ENCODE measurements around the gene PKN3. TPM values are rescaled to one million over a fixed set of nuclear protein-coding genes. Genes with fewer than 3 reads are reported as not detected.

The PKN3 gene
- total and polyA plus RNA-seq, 2 of the 13 experiments (the other 11 are each of a cell fraction or from before 2014, with no cell fraction given): 10.5 to 13.2 TPM

DNA sequence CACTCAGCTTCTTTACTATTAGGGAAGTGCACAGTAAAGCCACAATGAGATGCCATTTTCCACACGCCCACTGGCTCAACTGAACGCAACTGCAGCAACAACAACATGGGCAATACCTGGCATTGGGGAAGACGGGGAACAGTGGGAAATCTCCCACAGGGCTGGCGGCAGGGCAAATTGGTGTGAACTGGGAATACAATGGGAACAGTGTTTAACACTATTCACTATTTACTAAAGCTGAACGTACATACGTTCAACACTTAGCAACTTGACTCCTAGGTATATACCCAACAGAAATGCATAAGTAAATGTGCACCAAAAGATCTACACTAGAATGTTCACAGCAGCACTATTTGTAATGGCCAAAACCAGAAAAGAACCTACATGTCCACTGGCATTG lies 55.3 kb downstream of the PKN3 start:
- H3K9ac ChIP-seq (ENCODE audit: insufficient read depth, low read depth, low read length): no peak overlapping the region
- no peak overlapping the region for H3K4me3 ChIP-seq (replicated peaks in 1 of 3; ENCODE audit: insufficient read depth in 1 of 3, low read depth in 2 of 3, low read length in 3 of 3)
- DNase-seq (ENCODE audit: low spot score): no peak
- FAIRE-seq: no peak
- H3K4me2 ChIP-seq (ENCODE audit: low read depth, low read length): no peak overlapping the region
- ChIA-PET CTCF (ENCODE audit: low intra/inter-chr PET ratio, low total read pairs) (no interaction called here), POLR2A (no interaction called here)
- peaks cover 5 to 9% of the 10 kb centered on the region in 2 experiments; a peak in 3 of 5 replicates for H3K36me3 ChIP-seq (replicated peaks in 1 of 2; ENCODE audit: control insufficient read depth in 1 of 2, insufficient read depth in 2 of 2, low read length in 2 of 2)
- no peak overlapping the region for H3K27ac ChIP-seq (ENCODE audit: extremely low read length, insufficient read depth, low read length)
- WGBS (ENCODE audit: low lambda C conversion rate): 70% methylated on average over 6 of the region's 6 CpGs
- ATAC-seq: no peak
- no peak overlapping the region for H2AFZ ChIP-seq (ENCODE audit: low read length)
- H3K79me2 ChIP-seq (ENCODE audit: insufficient read depth, low read length): no peaks in the 10 kb centered on the region
- in situ Hi-C loops (cut with HindIII; ENCODE audit: extremely low pct_ligation_motif_present, low pct_unique_long_range_greater_than_20kb): no loop called here
- TF ChIP-seq, protein P1, sequence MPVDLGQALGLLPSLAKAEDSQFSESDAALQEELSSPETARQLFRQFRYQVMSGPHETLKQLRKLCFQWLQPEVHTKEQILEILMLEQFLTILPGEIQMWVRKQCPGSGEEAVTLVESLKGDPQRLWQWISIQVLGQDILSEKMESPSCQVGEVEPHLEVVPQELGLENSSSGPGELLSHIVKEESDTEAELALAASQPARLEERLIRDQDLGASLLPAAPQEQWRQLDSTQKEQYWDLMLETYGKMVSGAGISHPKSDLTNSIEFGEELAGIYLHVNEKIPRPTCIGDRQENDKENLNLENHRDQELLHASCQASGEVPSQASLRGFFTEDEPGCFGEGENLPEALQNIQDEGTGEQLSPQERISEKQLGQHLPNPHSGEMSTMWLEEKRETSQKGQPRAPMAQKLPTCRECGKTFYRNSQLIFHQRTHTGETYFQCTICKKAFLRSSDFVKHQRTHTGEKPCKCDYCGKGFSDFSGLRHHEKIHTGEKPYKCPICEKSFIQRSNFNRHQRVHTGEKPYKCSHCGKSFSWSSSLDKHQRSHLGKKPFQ (CRISPR knock-in tag; IDR thresholded peaks at IDR 0.05; ENCODE audit: insufficient replicate concordance): peak; percentile 96
- TF ChIP-seq TEAD3 (CRISPR knock-in tag; optimal IDR thresholded peaks at IDR 0.05; ENCODE audit: borderline replicate concordance) (no peak), MZF1 (CRISPR knock-in tag; IDR thresholded peaks at IDR 0.05; ENCODE audit: borderline replicate concordance) (no peak)
- peaks cover 20% of the 10 kb centered on the region for H3K4me1 ChIP-seq (ENCODE audit: insufficient read depth, low read length)
- intact Hi-C loops (cut with micrococcal nuclease; ENCODE audit: unreplicated experiment): no loop called here
- H3K9me3 ChIP-seq (ENCODE audit: low read length): no peaks in the 10 kb centered on the region
- BruUV-seq (replicated peaks): no TSS peak
- H4K20me1 ChIP-seq (ENCODE audit: insufficient read depth, low read length): no peaks in the 10 kb centered on the region
- no peaks in the 10 kb centered on the region for H3K27me3 ChIP-seq (ENCODE audit: control insufficient read depth in 1 of 2, insufficient read depth in 2 of 2, low read length in 2 of 2)

DNA sequence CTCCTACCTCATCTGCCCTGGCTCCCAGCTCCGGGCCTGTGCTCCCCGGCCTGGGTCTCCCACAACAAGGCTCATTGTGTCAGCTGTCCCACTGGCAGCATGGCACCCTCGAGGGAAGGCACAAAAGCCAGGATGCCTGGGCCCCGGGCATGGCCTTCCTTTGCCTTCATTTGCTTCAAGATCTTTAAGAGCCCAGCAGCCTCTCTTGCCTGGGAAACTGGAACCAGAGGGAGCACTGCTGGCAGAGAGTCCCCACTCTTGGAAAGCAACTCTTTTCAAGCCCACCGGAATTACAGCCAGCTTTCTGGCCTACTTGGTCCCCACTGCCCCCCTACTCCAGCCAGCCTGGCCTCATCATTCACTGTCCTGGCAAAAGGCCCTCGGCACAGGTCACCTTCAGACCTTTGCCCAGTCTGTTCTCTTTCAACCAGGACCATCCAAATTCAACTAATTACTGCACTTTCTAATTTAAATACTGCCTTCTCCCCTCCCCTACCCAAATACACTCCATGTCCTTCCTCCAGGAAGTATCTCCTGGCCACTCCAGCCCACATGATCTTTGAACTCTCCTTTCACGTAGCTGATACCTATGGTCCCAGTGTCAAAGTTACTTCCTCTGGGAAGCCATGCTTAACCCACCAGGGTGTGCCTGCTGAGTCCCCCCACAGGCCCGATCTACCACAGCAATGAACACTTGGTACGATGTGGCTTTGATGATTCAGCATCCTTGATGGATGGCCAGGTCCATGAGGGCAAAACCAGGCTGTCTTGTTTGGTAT lies 60.6 kb downstream of the PKN3 start:
- H3K27ac ChIP-seq (ENCODE audit: extremely low read length, insufficient read depth, low read length): peak overlapping the region; percentile 66
- peak overlapping the region; percentile 39 for H3K9ac ChIP-seq (ENCODE audit: insufficient read depth, low read depth, low read length)
- FAIRE-seq: peak; percentile 89
- TF ChIP-seq MED8 (CRISPR knock-in tag; IDR thresholded peaks at IDR 0.05; ENCODE audit: insufficient replicate concordance): no peak
- TF ChIP-seq, protein P2, sequence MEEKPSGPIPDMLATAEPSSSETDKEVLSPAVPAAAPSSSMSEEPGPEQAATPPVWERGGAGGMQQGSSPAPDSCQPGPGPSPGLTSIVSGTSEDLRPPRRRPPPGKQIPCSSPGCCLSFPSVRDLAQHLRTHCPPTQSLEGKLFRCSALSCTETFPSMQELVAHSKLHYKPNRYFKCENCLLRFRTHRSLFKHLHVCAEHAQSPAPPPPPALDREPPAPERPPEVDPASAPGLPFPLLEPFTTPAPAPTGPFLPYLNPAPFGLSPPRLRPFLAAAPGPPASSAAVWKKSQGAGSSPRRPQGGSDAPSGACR (CRISPR knock-in tag; IDR thresholded peaks at IDR 0.05): no peak
- TF ChIP-seq SRSF9 (IDR thresholded peaks at IDR 0.05; ENCODE audit: borderline replicate concordance, insufficient read depth, low read depth, low read length, poor library complexity, severe bottlenecking): no peak
- TF ChIP-seq, protein P3, sequence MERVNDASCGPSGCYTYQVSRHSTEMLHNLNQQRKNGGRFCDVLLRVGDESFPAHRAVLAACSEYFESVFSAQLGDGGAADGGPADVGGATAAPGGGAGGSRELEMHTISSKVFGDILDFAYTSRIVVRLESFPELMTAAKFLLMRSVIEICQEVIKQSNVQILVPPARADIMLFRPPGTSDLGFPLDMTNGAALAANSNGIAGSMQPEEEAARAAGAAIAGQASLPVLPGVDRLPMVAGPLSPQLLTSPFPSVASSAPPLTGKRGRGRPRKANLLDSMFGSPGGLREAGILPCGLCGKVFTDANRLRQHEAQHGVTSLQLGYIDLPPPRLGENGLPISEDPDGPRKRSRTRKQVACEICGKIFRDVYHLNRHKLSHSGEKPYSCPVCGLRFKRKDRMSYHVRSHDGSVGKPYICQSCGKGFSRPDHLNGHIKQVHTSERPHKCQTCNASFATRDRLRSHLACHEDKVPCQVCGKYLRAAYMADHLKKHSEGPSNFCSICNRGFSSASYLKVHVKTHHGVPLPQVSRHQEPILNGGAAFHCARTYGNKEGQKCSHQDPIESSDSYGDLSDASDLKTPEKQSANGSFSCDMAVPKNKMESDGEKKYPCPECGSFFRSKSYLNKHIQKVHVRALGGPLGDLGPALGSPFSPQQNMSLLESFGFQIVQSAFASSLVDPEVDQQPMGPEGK (CRISPR knock-in tag; IDR thresholded peaks at IDR 0.05): peak; percentile 49
- TF ChIP-seq, protein P4, sequence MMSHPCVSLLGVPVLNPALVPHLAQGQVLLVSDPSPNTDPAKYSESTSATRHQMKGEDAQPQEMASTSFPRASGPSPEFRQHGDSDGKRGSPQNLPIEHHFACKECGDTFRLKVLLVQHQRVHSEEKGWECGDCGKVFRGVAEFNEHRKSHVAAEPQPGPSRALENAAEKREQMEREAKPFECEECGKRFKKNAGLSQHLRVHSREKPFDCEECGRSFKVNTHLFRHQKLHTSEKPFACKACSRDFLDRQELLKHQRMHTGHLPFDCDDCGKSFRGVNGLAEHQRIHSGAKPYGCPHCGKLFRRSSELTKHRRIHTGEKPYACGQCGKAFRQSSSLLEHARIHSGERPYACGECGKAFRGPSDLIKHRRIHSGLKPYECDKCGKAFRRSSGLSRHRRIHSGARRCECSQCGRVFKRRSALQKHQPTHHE (CRISPR knock-in tag; IDR thresholded peaks at IDR 0.05; ENCODE audit: borderline replicate concordance): no peak
- TF ChIP-seq MEIS2 (CRISPR knock-in tag; IDR thresholded peaks at IDR 0.05): no peak
- TF ChIP-seq REPIN1 (CRISPR knock-in tag; IDR thresholded peaks at IDR 0.05; ENCODE audit: borderline replicate concordance, low read depth): 0 out of 2 replicates have a peak, but pooled peaks have one; percentile 32

More for the DNA sequence above, 60.6 kb downstream of the PKN3 start:
- intact Hi-C loops (cut with micrococcal nuclease; ENCODE audit: unreplicated experiment): no loop called here
- ChIA-PET POLR2A (interaction anchor here (0.9 to 1.8 kb wide), 7 partner anchors 8 to 127 kb away, joined by 3 to 7 read pairs (median 3); partner anchors contain the start of genes ENDOG, ZDHHC12 and ZER1), CTCF (ENCODE audit: low intra/inter-chr PET ratio, low total read pairs) (no interaction called here)
- Histone ChIP-seq H3K27me3 (ENCODE audit: control insufficient read depth in 1 of 2, insufficient read depth in 2 of 2, low read length in 2 of 2) (no peaks in the 10 kb centered on the region), H3K4me1 (ENCODE audit: insufficient read depth, low read length) (peaks cover 49% of the 10 kb centered on the region), H4K20me1 (ENCODE audit: insufficient read depth, low read length) (no peaks in the 10 kb centered on the region), H3K9me3 (ENCODE audit: low read length) (no peaks in the 10 kb centered on the region), H3K4me3 (replicated peaks in 1 of 3; ENCODE audit: insufficient read depth in 1 of 3, low read depth in 2 of 3, low read length in 3 of 3) (peak overlapping the region in 1 of 3 experiments; percentile 24; a peak in 2 of 6 replicates), H2AFZ (ENCODE audit: low read length) (no peak overlapping the region), H3K36me3 (replicated peaks in 1 of 2; ENCODE audit: control insufficient read depth in 1 of 2, insufficient read depth in 2 of 2, low read length in 2 of 2) (no peaks in the 10 kb centered on the region), H3K79me2 (ENCODE audit: insufficient read depth, low read length) (no peaks in the 10 kb centered on the region), H3K4me2 (ENCODE audit: low read depth, low read length) (peak overlapping the region; percentile 51)
- WGBS (ENCODE audit: low lambda C conversion rate): 34% methylated on average over 9 of the region's 9 CpGs
- BruUV-seq (replicated peaks): no TSS peak
- DNase-seq (ENCODE audit: low spot score) (peak; percentile 75), ATAC-seq (peak; percentile 66)
- in situ Hi-C loops (cut with HindIII; ENCODE audit: extremely low pct_ligation_motif_present, low pct_unique_long_range_greater_than_20kb): no loop called here
